GM10847 (cell line): ENCODE results near the gene GPN2.

ENCODE experiments used
- POLR2A ChIP-seq: IDR thresholded peaks from 2 replicates; pipeline ENCODE4 v1.6.1; 2011; ENCODE audit not compliant: insufficient read length; ENCODE audit errors: extremely low read depth

Gene GPN2

GRCh38 chr1:26863685-26864077 is 26.4 kb downstream of the GPN2 start:
- TF ChIP-seq POLR2A = no peak

GRCh38 chr1:26862781-26863684 is 27.1 kb downstream of the GPN2 start, which contains the start of gene SFN:
Gene SFN (plus strand): TSS chr1:26863149. CDS start chr1:26863213, 64 bp downstream.
- no peak for TF ChIP-seq POLR2A

- no peak for TF ChIP-seq POLR2A
These were observed 28.1 kb downstream of the GPN2 start for GRCh38 chr1:26861889-26862378.

GRCh38 chr1:26861286-26861701 is 28.8 kb downstream of the GPN2 start:
- no peak for TF ChIP-seq POLR2A

- no peak for TF ChIP-seq POLR2A
These were observed 31.0 kb downstream of the GPN2 start for GRCh38 chr1:26858891-26859640.

- no peak for TF ChIP-seq POLR2A
These were observed 31.9 kb downstream of the GPN2 start for GRCh38 chr1:26858160-26858559.

- TF ChIP-seq POLR2A = no peak
These were observed 32.5 kb downstream of the GPN2 start for GRCh38 chr1:26857473-26858060.

GRCh38 chr1:26856604-26857469 is 33.2 kb downstream of the GPN2 start:
- TF ChIP-seq POLR2A = no peak

- no peak for TF ChIP-seq POLR2A
These were observed 33.9 kb downstream of the GPN2 start for GRCh38 chr1:26856181-26856580.

- TF ChIP-seq POLR2A = no peak
These were observed 34.4 kb downstream of the GPN2 start for GRCh38 chr1:26855636-26856035.

- TF ChIP-seq POLR2A = no peak
These were observed 35.2 kb downstream of the GPN2 start for GRCh38 chr1:26854906-26855305.

GRCh38 chr1:26853600-26853999 is 36.5 kb downstream of the GPN2 start:
- no peak for TF ChIP-seq POLR2A

GRCh38 chr1:26853156-26853555 is 36.9 kb downstream of the GPN2 start:
- no peak for TF ChIP-seq POLR2A

- TF ChIP-seq POLR2A = no peak
These were observed 37.4 kb downstream of the GPN2 start for GRCh38 chr1:26852701-26853100.
